T-cell (primary cell): ENCODE measurements around the gene C16orf74. TPM values are rescaled to one million over a fixed set of nuclear protein-coding genes. Genes with fewer than 3 reads are reported as not detected.

ENCODE experiments used
- ATAC-seq, 4 experiments: fragments of 200-7000 bp in 3 of 4; fragments of 150-1000 bp in 1 of 4; cut with Tn5 transposase; replicated peaks in 1 of 4; 1 replicate in 3 of 4; 2 replicates in 1 of 4; pipeline ENCODE4 v1.10.0; 2021; ENCODE audit warnings: moderate library complexity in 3 of 4, mild to moderate bottlenecking in 2 of 4, moderate number of reproducible peaks in 1 of 4
- CTCF ChIA-PET, 2 donors: fragments of 300-600 bp; sonication (Branson Sonifier 250); formaldehyde crosslinking; loops; one replicate each; lab custom pipeline; 2022; ENCODE audit warnings: antibody characterized with exemption in 2 of 2; lab: Charles Lee
- POLR2A ChIA-PET, 2 donors: fragments of 300-600 bp; sonication (Branson Sonifier 250); formaldehyde crosslinking; loops; one replicate each; lab custom pipeline; 2022; ENCODE audit warnings: antibody characterized with exemption in 2 of 2; lab: Charles Lee
- DNase-seq, 35 experiments: peaks; one replicate each; pipeline versions ENCODE4 v3.0.0 to v3.0.0-alpha.2; 2013 to 2023
- H3K27ac ChIP-seq: one replicate; pipeline ENCODE4 v1.5.1; 2013; ENCODE audit warnings: low read length
- H3K27me3 ChIP-seq, 2 experiments: replicated peaks in 1 of 2; 1 replicate in 1 of 2; 2 replicates in 1 of 2; pipeline versions ENCODE4 v1.6.1 to v1.7.0; 2013; ENCODE audit warnings: low read length in 1 of 2, mixed read lengths in 1 of 2; ENCODE audit not compliant: control insufficient read depth in 2 of 2, insufficient read depth in 2 of 2; ENCODE audit errors: extremely low read depth in 1 of 2
- H3K36me3 ChIP-seq, 2 donors: 1 replicate in 1 of 2; 2 replicates in 1 of 2; pipeline versions ENCODE4 v1.6.1 to v1.7.0; 2013; ENCODE audit warnings: low read length in 1 of 2; ENCODE audit not compliant: control insufficient read depth in 2 of 2, insufficient read depth in 1 of 2; ENCODE audit errors: extremely low read depth in 1 of 2
- H3K4me1 ChIP-seq, 2 experiments: 1 replicate in 1 of 2; 2 replicates in 1 of 2; pipeline versions ENCODE4 v1.6.1 to v1.7.0; 2013; ENCODE audit warnings: low read length in 2 of 2, mixed read lengths in 1 of 2; ENCODE audit not compliant: insufficient read depth in 2 of 2, control insufficient read depth in 1 of 2; ENCODE audit errors: extremely low read depth in 1 of 2
- H3K4me3 ChIP-seq, 2 donors: 1 replicate in 1 of 2; 2 replicates in 1 of 2; pipeline versions ENCODE4 v1.5.1 to v1.7.0; 2013; ENCODE audit warnings: mild to moderate bottlenecking in 2 of 2, low read length in 1 of 2, moderate library complexity in 1 of 2; ENCODE audit not compliant: control insufficient read depth in 1 of 2; ENCODE audit errors: extremely low read depth in 1 of 2
- H3K9me3 ChIP-seq: 2 replicates; pipeline ENCODE4 v1.7.0; 2013
- H3K27ac Mint-ChIP-seq, 2 donors: one replicate each; pipeline ENCODE4 v1.8.0; 2020 to 2021; ENCODE audit warnings: mild to moderate bottlenecking in 2 of 2, mixed read lengths in 2 of 2
- H3K27me3 Mint-ChIP-seq, 2 donors: one replicate each; pipeline ENCODE4 v1.8.0; 2021 to 2022; ENCODE audit warnings: mixed read lengths in 2 of 2
- H3K36me3 Mint-ChIP-seq: one replicate; pipeline ENCODE4 v1.8.0; 2021; ENCODE audit warnings: mixed read lengths
- H3K4me1 Mint-ChIP-seq, 3 donors: one replicate each; pipeline ENCODE4 v1.8.0; 2020 to 2022; ENCODE audit warnings: mixed read lengths in 3 of 3, mild to moderate bottlenecking in 1 of 3
- H3K4me3 Mint-ChIP-seq, 3 donors: one replicate each; pipeline ENCODE4 v1.8.0; 2020 to 2022; ENCODE audit warnings: mild to moderate bottlenecking in 3 of 3, mixed read lengths in 3 of 3, moderate library complexity in 3 of 3
- H3K9me3 Mint-ChIP-seq, 3 donors: one replicate each; pipeline ENCODE4 v1.8.0; 2020 to 2022; ENCODE audit warnings: mixed read lengths in 3 of 3
- whole genome bisulfite sequencing: methylation state at CpG from one replicate; pipeline ENCODE4 v1.1.5; 2013; ENCODE audit warnings: missing lambda C conversion rate; ENCODE audit not compliant: insufficient coverage; 5-methylcytosine and 5-hydroxymethylcytosine counted together
- total RNA-seq, 35 experiments: library from RNA in 6 of 35; stranded (reverse) in 6 of 35; fragments of 120-200 nt in 1 of 35; gene quantifications; one replicate each; pipeline versions ENCODE4 v1.2.1 to v1.2.4 and lab custom pipeline; 2013 to 2026

The C16orf74 gene
- total RNA-seq, 5 donors from 2014 or later (not counting 1 experiment from before 2014, with no cell fraction given): 3.1 to 21.7 (median 15.6) TPM

DNA sequence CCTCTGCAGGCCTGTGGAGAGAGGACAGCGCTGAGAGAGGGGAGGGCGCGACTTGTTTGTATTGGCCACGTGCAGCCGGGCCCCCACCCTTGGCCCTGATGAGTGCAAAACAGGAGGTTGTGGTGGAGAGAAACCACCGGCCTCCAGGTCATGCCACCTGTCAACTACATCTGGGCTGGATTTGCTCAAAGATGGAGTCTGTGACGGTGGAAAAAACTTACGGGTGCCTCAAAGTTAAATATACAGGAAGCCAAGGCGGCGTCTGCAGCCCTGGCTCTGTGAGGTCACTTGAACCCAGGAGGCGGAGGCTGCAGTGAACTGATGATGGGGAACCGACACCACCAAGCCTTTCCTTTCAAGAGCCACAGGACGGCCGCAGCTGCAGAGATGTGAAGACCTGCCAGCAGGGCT, 15.7 kb downstream of the C16orf74 start:
- H3K4me1 Mint-ChIP-seq: peaks cover 25 to 39% (median 33%) of the 10 kb centered on the region in 3 donors
- ChIA-PET CTCF (interaction anchor here in 1 of 2 donors (0.6 kb wide), 1 partner anchor 76 kb away, joined by 4 read pairs; no protein-coding TSS in a partner anchor), POLR2A (interaction anchor here in 1 of 2 donors (0.6 kb wide), 1 partner anchor 1198 kb away, joined by 4 read pairs; no protein-coding TSS in a partner anchor)
- Histone ChIP-seq H3K4me3 (peak overlapping the region; percentile 43 to 52), H3K27me3 (peaks cover 0 to 7% of the 10 kb centered on the region in 2 experiments), H3K4me1 (peaks cover 3 to 32% of the 10 kb centered on the region in 2 experiments), H3K36me3 (no peaks in the 10 kb centered on the region), H3K27ac (peak overlapping the region; percentile 49), H3K9me3 (no peaks in the 10 kb centered on the region)
- H3K27ac Mint-ChIP-seq: peak overlapping the region; percentile 87 to 88
- peak overlapping the region; percentile 72 to 75 (median 73) for H3K4me3 Mint-ChIP-seq
- ATAC-seq (peak; percentile 93 to 95 (median 94)), DNase-seq (peak; percentile 27 to 79 (median 60))
- peaks cover 0 to 2% of the 10 kb centered on the region in 2 donors for H3K27me3 Mint-ChIP-seq
- no peaks in the 10 kb centered on the region for H3K9me3 Mint-ChIP-seq
- peaks cover 4% of the 10 kb centered on the region for H3K36me3 Mint-ChIP-seq
- WGBS: 9% methylated on average over 13 of the region's 14 CpGs

DNA sequence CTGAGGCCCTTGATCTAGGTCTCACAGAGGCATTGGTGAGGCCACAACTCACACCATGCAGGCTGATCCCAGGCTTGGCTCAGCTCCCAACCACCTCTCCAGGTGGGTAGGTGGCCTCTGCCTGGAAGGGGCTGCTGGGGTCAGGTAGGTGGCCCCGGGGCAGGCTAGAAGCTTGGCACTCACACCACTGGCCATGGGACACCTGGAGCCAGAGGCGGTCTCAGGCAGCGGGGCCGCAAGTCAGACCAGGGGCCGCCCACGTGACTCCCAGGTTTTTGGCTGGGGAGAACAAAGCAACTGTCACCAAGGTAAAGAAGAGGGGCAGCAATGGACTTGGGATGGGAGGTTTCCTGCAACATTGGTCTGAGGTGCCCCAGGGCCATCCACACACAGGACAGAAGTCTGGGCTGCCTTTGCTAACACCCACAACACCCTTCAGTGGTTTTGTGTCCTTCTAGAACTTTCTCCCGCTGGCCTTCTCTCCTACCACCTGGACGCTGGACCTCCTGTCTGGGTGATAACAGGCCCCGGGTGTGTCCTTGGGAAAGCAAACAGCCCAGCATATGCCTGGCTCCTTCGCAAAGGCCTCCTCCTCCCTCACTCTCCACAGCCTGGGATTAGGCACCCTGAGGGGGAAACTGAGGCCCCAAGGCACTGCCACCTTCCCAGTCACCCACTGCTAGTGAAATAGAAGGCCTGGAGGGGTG, 16.4 kb downstream of the C16orf74 start:
- H3K9me3 Mint-ChIP-seq: no peaks in the 10 kb centered on the region
- H3K4me3 Mint-ChIP-seq: peak overlapping the region; percentile 72 to 75 (median 73)
- peak in 1 of 35 experiments; percentile 9 for DNase-seq
- CTCF ChIA-PET: no interaction called here
- H3K27ac Mint-ChIP-seq: peak overlapping the region; percentile 87 to 88
- peaks cover 0 to 2% of the 10 kb centered on the region in 2 donors for H3K27me3 Mint-ChIP-seq
- peaks cover 3 to 32% of the 10 kb centered on the region in 2 experiments for H3K4me1 ChIP-seq
- ATAC-seq: no peak
- H3K36me3 Mint-ChIP-seq: peaks cover 4% of the 10 kb centered on the region
- WGBS: 100% methylated on average over 6 of the region's 10 CpGs
- no peaks in the 10 kb centered on the region for H3K36me3 ChIP-seq
- no peaks in the 10 kb centered on the region for H3K9me3 ChIP-seq
- H3K27ac ChIP-seq: peak overlapping the region; percentile 49
- peaks cover 0 to 7% of the 10 kb centered on the region in 2 experiments for H3K27me3 ChIP-seq
- peak overlapping the region in 1 of 2 donors; percentile 43 for H3K4me3 ChIP-seq
- peaks cover 25 to 39% (median 33%) of the 10 kb centered on the region in 3 donors for H3K4me1 Mint-ChIP-seq
- POLR2A ChIA-PET: no interaction called here

DNA sequence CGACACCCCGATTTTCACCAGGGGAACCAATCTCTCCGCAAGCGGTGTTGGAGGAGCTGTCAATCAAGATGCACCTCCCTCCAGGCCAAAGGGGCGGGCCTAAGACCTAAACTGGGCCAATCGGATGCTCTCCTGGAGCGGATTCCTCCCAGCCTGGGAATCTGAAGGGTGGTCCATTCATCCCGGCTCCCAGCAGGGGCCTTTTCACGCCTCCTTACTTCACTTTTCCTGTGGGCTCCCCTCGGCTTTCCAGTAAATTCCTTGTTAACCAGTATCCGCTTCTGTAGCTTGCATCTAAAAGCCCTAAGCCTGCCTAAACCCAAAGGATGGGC, 17.1 kb downstream of the C16orf74 start:
- H3K27ac Mint-ChIP-seq: peak overlapping the region; percentile 87 to 88
- WGBS: 95% methylated on average over 9 of the region's 11 CpGs
- ChIA-PET CTCF (no interaction called here), POLR2A (no interaction called here)
- ATAC-seq (no peak), DNase-seq (no peak)
- Histone ChIP-seq H3K4me1 (peaks cover 3 to 32% of the 10 kb centered on the region in 2 experiments), H3K27me3 (peaks cover 0 to 7% of the 10 kb centered on the region in 2 experiments), H3K36me3 (no peaks in the 10 kb centered on the region), H3K9me3 (no peaks in the 10 kb centered on the region), H3K4me3 (no peak overlapping the region), H3K27ac (no peak overlapping the region)
- H3K36me3 Mint-ChIP-seq: peaks cover 4% of the 10 kb centered on the region
- peaks cover 25 to 39% (median 33%) of the 10 kb centered on the region in 3 donors for H3K4me1 Mint-ChIP-seq
- H3K4me3 Mint-ChIP-seq: no peak overlapping the region
- no peaks in the 10 kb centered on the region for H3K9me3 Mint-ChIP-seq
- H3K27me3 Mint-ChIP-seq: peaks cover 0 to 2% of the 10 kb centered on the region in 2 donors

DNA sequence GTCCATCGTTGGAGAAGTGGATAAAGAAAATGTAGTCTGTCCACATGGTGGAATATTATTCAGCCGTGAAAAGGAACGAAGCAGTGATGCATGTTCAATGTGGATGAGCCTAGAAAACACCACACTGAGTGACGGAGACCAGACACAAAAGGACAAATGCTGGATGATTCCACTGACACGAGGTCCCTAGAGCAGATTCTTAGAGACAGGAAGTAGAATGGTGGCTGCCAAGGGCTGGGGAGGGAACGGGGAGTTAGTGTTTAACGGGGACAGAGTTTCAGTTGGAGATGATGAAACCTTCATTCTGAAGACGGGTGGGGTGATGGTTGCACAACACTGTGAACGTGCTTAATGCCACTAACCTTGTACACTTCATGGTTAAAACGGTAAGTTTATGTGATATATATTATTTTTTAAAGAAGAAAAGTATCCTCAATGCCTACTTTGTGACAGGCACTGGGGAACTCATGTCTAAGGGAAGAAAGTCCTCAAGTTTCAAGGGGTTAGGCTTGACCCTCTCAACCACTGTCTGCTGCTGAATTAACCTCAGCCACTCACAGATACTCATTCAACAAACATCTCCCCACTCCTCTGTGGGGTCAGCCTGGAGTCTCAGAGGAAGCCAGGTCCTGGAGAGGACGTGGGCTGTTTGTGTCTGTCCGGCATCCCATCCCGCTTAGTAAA, 17.6 kb downstream of the C16orf74 start:
- H3K4me3 Mint-ChIP-seq: no peak overlapping the region
- Histone ChIP-seq H3K9me3 (no peaks in the 10 kb centered on the region), H3K4me1 (peaks cover 3 to 32% of the 10 kb centered on the region in 2 experiments), H3K36me3 (no peaks in the 10 kb centered on the region), H3K4me3 (no peak overlapping the region), H3K27me3 (peaks cover 0 to 8% of the 10 kb centered on the region in 2 experiments), H3K27ac (no peak overlapping the region)
- CTCF ChIA-PET: no interaction called here
- DNase-seq: no peak
- POLR2A ChIA-PET: no interaction called here
- H3K36me3 Mint-ChIP-seq: peaks cover 4% of the 10 kb centered on the region
- H3K27me3 Mint-ChIP-seq: peaks cover 0 to 2% of the 10 kb centered on the region in 2 donors
- no peak for ATAC-seq
- H3K9me3 Mint-ChIP-seq: no peaks in the 10 kb centered on the region
- WGBS: 72% methylated on average over 9 of the region's 13 CpGs
- peak overlapping the region; percentile 87 to 88 for H3K27ac Mint-ChIP-seq
- H3K4me1 Mint-ChIP-seq: peaks cover 25 to 39% (median 33%) of the 10 kb centered on the region in 3 donors

DNA sequence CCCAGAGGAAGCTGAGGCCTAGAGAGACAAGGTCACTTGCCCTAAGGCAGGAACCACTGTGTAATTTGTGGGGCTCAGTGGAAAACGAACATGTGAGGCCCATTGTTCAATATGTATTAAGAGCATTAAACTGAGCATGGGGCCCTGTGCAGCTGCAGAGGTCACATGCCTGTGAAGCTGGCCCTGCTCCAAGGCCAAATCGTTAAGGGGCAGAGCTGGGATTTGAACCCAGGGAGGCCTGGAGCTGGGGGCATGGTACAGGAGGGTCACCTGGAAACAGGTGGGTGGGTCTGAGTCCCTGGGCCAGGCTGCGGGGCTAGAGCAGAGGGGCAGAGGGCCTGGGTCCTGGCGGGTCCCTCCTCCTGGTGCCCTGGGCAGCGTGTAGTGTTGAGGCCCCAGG, 19.7 kb downstream of the C16orf74 start:
- POLR2A ChIA-PET: no interaction called here
- peaks cover 8% of the 10 kb centered on the region for H3K36me3 Mint-ChIP-seq
- DNase-seq (no peak), ATAC-seq (no peak)
- H3K27ac Mint-ChIP-seq: peak overlapping the region in 1 of 2 donors; percentile 69
- peaks cover 24 to 33% (median 31%) of the 10 kb centered on the region in 3 donors for H3K4me1 Mint-ChIP-seq
- Histone ChIP-seq H3K4me1 (peaks cover 3 to 27% of the 10 kb centered on the region in 2 experiments), H3K4me3 (no peak overlapping the region), H3K27ac (no peak overlapping the region), H3K27me3 (peaks cover 0 to 8% of the 10 kb centered on the region in 2 experiments), H3K9me3 (no peaks in the 10 kb centered on the region), H3K36me3 (no peaks in the 10 kb centered on the region)
- 72% methylated on average over 4 of the region's 5 CpGs for whole genome bisulfite sequencing
- H3K27me3 Mint-ChIP-seq: peaks cover 0 to 1% of the 10 kb centered on the region in 2 donors
- no peaks in the 10 kb centered on the region for H3K9me3 Mint-ChIP-seq
- CTCF ChIA-PET: interaction anchor here in 1 of 2 donors (0.6 kb wide), 1 partner anchor 13 kb away, joined by 3 read pairs; no protein-coding TSS in a partner anchor
- no peak overlapping the region for H3K4me3 Mint-ChIP-seq

DNA sequence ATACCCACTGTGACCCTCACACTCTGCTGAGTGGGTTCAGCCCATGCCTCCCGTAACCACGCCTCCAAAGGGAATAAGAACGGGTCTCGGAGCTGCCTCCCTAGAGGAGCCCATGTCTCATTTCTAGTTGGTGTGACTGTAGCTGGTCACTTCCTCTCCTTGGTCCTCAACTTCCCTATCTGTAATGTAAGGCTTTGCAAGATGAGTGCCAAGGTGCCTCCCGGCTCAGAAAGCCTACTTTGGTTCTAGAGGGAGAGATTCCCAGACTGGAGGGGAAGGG, 20.8 kb downstream of the C16orf74 start:
- 80% methylated on average over 1 of the region's 5 CpGs for WGBS
- Mint-ChIP-seq H3K4me1 (peaks cover 18 to 22% (median 21%) of the 10 kb centered on the region in 3 donors), H3K4me3 (no peak overlapping the region), H3K9me3 (no peaks in the 10 kb centered on the region), H3K36me3 (peaks cover 14% of the 10 kb centered on the region), H3K27me3 (no peaks in the 10 kb centered on the region), H3K27ac (no peak overlapping the region)
- no peak for DNase-seq
- no peaks in the 10 kb centered on the region for H3K36me3 ChIP-seq
- POLR2A ChIA-PET: no interaction called here
- no peak overlapping the region for H3K27ac ChIP-seq
- peaks cover 0 to 7% of the 10 kb centered on the region in 2 experiments for H3K27me3 ChIP-seq
- H3K9me3 ChIP-seq: no peaks in the 10 kb centered on the region
- no peak overlapping the region for H3K4me3 ChIP-seq
- no peak for ATAC-seq
- CTCF ChIA-PET: no interaction called here
- peaks cover 0 to 17% of the 10 kb centered on the region in 2 experiments for H3K4me1 ChIP-seq
